Right ventricle myocardium superior (tissue), 1 donor: Measurements from ENCODE around the gene TRIM73. TPM values are rescaled to one million over a fixed set of nuclear protein-coding genes. Genes with fewer than 3 reads are reported as not detected.
A peak's percentile ranks its signal among the peaks of the same experiment; 100 is the strongest.
"Not testable (repeated sequence)": the region's sequence is repeated elsewhere in the genome, so short reads cannot be mapped to it uniquely, and the experiment has no call there.

Experiments used
- ATAC-seq: fragments of 200-7000 bp; cut with Tn5 transposase; one replicate; pipeline ENCODE4 v1.9.1; 2020; ENCODE audit warnings: mild to moderate bottlenecking; ENCODE audit not compliant: poor library complexity
- DNase-seq: peaks from one replicate; pipeline ENCODE4 v3.0.0-alpha.2; 2020
- intact Hi-C: fragments of 100-400 bp; cut with DNase I; formaldehyde crosslinking; loops from one replicate; pipeline ENCODE4 v1.11.2; 2022
- total RNA-seq: library from RNA; stranded (reverse); fragmentation: NEBNext Ultra II Directional; extraction: Animal tissue kit (Norgen Biotek cat#: 25700); gene quantifications from one replicate; pipeline ENCODE4 v1.2.1, GENCODE V29; 2021
- donor health status: DM: no; HTN: yes; CAD: no; lungs with severe emphysema.

TRIM73 gene
- total RNA-seq, 1 donor from 2014 or later = 0.94 TPM

DNA sequence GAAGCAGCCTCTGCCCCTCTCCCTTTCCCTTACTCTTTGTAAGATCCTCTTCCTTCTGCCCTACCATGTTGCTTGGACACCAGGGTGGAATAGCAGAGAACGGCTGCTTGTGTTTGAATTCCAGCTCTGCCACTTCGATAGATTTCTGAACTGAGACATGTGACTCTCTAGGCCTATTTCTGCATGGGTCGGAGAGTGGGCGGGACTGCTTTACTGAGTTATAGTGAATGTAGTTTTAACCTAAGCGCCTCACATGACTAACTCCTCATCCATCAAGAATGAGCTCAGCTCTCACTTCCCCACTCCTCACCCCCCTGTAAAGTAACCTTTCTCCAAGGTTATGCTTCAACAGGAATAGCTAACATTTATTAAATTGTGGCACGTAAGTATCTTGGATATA, 18.8 kb downstream of the TRIM73 start:
- intact Hi-C loops, DNase-seq, ATAC-seq: not testable (repeated sequence)

DNA sequence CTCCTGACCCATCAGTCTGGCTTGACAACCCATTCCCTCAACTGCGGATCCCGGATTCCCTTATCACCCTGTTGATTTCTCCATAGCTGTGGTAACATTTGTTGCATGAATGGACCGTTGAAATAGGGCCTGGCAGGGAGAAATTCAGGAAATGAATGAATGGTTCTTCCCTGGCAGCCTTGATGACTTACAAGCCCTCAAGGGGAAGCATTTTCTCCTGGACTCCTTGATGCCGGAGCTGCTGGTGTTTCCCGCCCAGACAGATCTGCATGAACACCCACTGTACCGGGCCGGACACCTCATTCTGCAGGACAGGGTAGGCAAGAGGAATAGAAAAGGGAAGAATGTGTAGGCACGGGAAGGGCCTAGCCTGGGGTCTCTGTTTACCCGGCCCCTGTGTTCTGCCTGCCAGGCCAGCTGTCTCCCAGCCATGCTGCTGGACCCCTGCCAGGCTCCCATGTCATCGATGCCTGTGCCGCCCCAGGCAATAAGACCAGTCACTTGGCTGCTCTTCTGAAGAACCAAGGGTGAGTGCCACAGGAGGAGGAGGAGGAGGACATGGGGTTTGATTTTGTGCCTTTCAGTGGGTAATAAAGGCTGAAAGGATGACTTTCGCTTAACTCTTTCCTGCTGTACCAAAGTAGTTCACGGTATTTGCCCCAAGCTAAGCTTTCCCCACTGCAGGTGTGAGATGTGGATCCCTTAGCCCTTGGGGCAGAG, 19.4 kb downstream of the TRIM73 start:
- ATAC-seq, DNase-seq, intact Hi-C loops: not testable (repeated sequence)

DNA sequence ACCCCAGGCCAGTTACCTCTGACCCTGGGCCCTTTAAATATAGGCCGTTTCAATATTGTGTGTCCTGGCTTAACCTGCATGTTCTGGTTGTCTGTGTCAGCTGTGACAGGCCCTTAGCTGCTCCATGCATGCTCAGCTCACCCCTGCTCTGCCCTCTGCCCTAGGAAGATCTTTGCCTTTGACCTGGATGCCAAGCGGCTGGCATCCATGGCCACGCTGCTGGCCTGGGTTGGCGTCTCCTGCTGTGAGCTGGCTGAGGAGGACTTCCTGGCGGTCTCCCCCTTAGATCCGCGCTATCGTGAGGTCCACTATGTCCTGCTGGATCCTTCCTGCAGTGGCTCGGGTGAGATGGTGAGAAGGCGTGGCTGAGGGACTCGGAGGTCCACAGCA, 20.0 kb downstream of the TRIM73 start:
- ATAC-seq, intact Hi-C loops, DNase-seq: not testable (repeated sequence)

DNA sequence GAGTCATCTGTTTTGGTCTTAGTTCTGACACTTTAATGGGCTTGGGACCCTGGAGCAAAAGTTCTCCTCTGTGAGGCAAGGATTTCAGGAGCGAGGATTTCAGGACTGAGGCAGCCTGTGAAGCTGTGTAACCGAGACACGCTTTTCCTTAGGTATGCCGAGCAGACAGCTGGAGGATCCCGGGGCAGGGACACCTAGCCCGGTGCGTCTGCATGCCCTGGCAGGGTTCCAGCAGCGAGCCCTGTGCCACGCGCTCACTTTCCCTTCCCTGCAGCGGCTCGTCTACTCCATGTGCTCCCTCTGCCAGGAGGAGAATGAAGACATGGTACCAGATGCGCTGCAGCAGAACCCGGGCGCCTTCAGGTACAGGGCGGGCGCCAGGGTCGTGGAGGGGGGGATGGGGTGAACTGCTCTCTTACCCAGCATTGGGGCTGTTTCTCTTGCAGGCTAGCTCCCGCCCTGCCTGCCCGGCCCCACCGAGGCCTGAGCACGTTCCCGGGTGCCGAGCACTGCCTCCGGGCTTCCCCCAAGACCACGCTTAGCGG, 20.5 kb downstream of the TRIM73 start:
- DNase-seq, ATAC-seq, intact Hi-C loops: not testable (repeated sequence)

DNA sequence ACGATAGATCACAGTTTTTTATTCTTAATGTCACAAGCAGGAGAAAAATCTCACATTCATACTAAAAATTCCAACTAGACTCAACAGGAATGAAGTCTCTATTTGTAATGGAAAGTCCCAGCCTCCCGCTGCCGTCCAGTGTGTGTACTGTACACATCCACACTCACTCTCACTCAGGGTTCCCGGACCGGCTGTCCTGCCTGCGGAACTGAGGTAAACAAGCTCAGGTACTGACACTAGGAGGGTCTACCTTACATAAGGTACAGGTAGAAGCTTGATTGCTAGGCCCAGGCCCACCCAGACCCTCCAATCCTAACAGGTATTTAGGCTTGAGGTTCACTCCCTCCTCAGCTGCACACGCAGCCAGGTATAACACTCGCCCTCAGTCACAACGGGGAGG, 21.4 kb downstream of the TRIM73 start:
- ATAC-seq, intact Hi-C loops, DNase-seq: not testable (repeated sequence)

DNA sequence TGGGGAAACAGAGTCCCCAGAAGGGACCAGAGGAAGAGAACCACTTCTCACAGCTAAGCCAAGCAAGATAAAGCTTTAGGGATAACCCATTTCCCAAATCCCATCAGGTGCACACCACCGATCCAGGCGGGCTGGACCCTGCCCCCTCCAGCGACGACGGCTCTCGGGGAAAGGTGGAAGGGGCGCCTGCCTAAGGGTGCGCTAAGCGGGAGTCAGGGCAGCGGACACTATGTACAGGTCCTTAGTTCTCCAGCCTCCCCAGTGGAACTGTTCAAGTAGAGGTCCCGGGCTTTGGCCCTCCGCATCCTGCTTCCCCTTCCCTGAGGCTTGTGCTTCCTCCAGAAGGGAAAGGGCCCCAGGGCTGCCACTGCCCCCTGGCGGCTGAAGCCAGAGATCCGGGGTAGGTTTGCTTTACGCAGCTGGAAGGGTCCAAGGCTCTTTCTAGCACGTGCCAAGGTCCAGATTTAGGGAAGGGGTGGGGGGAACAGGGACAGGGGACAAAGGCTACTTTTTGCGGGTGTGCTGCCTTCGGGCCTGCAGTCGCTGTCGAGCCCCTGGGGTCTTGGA, 22.9 kb downstream of the TRIM73 start:
- DNase-seq, intact Hi-C loops: not testable (repeated sequence)
- peak; percentile 30 for ATAC-seq

DNA sequence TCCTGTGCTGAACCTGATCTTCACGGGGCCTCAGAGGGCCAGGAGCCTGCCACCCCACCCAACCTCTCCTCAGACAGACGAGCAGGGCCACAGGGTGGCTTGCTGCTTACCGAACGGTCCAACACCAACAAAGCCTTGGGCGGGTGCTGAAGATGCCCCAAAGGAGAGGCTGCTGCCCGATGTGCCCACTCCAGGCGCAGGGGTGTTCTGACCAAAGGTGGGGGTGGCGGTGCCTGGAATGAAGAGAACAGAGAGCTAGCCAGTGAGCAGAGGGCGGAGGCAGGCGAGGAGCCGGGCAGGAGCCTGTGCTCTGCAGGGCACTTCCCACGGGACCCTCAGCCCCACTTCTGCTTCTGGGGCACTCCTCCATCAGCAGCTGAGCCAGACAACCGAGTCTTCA, 23.8 kb downstream of the TRIM73 start:
- intact Hi-C loops, DNase-seq: not testable (repeated sequence)

DNA sequence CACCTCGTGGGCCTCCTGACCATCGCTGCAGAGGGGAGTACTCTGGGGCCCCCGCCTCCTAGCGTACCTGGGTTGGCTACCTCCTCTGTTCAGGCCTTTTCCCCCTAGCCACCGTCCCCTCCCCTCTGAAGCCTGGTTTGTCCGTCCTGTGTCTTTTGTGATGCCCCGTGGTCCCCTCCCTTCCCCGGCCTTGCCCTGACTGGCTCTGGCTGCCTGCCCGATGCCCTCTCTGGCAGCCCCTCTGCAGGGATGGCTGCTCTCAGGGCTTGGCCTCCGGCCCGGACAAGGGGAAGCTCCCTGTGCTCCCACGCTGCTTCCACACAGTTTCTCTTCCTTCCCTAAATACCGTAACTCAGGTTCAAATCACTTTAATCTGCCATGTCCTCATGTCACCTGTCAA, 24.3 kb downstream of the TRIM73 start:
- intact Hi-C loops = not testable (repeated sequence)
- ATAC-seq (peak; percentile 81), DNase-seq (peak; percentile 80)

More for the DNA sequence above, 23.8 kb downstream of the TRIM73 start:
- ATAC-seq = not testable (repeated sequence)

DNA sequence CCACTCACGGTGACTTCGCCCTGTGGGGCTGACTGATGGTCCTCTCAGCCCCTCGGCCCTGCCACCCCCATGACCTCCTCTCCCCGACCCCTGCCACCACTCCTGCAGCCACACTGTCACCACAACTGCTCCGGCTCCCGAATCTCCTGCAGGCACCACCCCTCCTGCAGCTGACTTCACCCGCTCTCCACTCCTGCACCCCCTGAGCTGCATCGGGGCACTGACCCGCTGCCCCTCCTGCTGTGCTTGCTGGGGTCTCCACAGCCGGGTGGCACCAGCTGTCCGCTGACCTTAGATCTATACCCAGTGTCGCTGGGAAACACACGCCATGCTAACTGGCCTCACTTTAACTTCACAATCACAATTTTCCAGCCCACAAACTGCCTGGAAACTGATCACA, 24.7 kb downstream of the TRIM73 start:
- DNase-seq, ATAC-seq, intact Hi-C loops: not testable (repeated sequence)

DNA sequence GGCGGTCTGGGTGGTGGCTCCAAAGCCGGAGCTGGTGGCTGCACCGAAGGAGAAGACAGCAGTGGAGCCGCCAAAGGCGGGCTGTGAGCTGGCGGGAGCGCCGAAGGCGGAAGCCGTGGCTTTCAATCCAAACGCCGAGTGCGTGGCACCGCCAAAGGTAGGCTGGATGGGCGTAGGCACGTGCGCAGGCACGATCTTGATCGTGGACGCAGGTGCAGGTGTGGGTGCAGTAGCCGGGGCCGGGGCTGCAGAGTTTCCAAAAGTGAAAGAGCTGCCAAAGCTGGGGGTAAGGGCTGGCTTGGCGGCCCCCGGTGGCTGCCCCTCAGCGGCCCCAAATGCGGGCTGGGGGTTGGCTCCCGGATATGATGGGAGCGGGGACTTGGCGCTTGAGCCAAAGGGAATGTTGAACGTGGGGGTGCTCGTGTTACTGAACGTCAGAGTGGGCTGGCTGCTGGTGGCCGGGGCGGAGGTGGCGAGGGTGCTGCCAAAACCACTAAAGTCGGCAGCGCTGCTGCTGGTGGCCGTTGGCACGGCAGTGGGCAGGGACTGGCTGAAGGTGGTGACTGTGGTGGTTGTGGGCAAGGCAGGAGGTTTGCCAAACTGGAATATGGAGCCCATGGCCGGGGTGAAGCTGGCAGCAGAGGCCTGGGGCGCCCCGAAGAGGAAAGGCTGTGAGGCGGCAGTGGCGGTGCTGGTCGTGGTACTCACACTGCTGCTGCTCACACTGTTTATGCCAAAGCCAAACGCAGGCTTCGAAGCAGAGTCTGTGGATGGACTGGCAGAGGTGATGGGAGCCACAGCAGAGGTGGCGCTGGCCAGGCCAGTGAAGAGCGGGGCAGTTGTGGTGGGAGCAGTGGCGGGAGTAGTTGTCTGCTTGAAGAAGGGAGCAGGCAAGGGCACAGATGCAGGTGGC, 26.6 kb downstream of the TRIM73 start:
- intact Hi-C loops, DNase-seq, ATAC-seq: not testable (repeated sequence)

DNA sequence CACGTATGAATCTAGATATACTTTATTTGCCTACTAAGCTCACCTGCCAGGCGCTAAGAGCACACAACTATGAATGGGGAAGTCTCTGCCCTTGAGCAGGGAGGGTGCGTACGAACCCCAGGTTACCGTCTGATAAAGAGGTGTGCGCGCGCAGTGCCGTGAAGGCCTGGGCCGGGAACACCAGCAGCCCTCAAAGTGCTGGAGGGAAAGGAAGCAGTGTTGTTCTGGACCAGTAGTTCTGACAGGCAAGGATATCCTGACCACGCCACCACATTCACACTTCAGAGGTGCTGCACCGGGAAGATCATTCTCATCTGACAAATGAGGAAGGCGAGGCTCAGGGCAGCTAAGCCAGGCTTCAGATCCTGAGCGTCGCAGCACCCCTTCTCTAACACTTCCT, 28.1 kb downstream of the TRIM73 start:
- DNase-seq, intact Hi-C loops, ATAC-seq: not testable (repeated sequence)

DNA sequence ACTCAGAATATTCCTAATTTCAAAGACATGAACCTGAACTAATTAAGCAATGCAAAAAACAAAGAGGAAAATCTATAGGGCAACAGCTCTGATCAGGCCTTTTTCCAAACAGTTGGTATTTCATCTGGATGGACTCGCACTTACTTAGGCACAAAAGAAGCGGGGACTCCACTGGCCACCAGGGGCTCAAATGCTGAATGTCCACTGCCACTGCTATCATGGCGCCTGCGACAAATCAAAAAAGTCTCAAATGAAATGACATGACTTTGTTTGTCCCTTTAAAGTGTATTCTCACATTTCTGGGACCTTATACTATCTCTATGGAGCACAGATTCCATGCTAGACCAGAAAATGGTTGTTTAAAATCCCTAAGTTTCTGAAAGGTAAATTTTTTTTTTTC, 43.6 kb downstream of the TRIM73 start:
- intact Hi-C loops, DNase-seq, ATAC-seq: not testable (repeated sequence)

DNA sequence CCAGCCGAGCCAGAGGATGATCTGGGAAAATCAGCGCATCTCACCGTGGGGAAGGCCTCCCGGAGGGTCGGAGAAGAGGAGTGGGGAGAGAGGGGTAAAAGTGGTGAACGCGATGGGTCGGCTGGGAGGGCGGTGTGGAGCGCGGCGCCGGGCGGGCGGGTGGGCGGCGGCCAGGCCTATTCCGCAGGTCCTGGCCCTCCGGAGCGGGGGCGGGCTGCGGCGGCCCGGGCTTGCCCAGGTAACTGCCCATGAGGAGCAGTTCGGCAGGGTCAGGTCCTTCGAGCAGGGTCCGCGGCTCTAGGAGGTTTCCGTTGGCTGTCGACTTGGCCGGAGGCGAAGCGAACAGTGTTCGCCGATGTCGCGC, 46.7 kb downstream of the TRIM73 start:
- intact Hi-C loops, DNase-seq: not testable (repeated sequence)
- ATAC-seq = peak; percentile 60

DNA sequence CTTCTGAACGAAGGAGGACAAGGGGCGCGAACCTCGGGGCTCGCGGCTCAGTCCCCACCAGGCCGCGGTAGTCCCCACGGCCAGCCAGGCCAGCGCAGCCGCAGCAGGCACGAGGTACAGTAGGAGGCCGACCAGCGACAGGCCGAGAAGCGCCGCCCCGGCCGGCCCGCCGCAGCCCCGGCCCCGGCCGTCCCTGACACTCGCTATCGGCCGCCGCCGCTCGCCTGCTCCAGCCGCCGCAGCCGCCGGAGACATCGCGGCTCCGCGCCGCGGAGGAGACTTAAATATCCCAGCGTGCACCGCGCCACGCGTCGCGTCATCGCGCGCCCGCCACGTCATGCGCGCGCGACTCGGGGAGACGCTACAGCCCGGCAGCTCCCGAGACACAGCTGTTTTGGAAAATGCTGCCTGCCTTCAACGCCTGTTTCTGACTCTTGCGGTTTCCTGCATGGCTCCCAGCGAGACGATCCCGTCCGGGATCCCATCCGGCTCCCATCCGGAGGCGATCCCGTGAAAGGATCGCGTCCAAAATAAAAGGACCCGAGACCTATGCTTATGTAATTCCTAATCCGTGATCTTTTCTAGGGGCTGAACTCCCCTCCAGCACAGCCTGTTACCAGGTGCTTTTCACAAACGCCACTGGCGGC, 47.2 kb downstream of the TRIM73 start:
- DNase-seq = peak; percentile 46
- intact Hi-C loops = not testable (repeated sequence)
- peak; percentile 100 for ATAC-seq

DNA sequence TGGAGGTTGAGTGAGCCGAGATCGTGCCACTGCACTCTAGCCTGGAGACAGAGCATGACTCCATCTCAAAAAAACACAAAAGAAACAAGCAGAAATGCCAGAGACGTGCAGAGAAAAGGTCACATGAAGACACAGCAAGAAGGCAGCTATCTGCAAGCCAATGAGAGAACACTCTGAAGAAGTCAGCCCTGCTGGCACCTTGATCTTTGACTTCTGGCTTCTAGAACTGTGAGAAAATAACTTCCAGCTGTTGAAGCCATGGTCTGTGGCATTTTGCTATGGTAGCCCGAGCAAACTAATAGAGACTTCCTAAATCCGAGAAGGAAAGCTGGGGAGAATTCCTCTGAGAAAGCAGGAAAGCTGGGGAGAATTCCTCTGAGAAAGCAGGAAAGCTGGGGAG, 54.5 kb downstream of the TRIM73 start:
- DNase-seq, ATAC-seq, intact Hi-C loops: not testable (repeated sequence)

DNA sequence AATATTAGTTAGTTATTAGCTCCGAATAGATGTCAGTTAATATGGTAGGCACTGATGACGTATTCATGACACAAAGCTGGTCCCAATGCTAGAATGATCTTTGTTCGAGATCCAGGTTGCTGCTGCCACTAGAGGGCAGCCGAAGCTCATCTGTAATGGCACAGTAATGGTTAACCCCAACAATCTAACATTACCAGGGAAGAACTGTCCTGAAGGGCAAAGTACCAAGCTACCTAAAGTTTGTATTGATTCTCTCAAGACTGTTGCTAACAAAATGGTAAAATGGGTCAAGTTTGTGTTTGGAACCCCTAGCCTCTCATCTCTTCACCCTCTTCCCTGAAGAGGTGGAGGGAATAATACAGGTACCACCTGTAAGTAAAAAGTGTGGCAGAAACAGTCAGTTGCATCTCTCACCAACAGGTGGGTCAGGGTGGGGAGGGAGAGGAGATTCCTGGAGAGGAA, 57.1 kb downstream of the TRIM73 start:
- intact Hi-C loops, DNase-seq: not testable (repeated sequence)
- peak; percentile 84 for ATAC-seq
